NCI-H748 treated with DMSO at 0.1 percent for 48 hours (cell line): ENCODE measurements around the gene ATG2B.
"Not testable (repeated sequence)": the region's sequence is repeated elsewhere in the genome, so short reads cannot be mapped to it uniquely, and the experiment has no call there.

ENCODE experiments used
- DNase-seq: peaks from one replicate; lab custom pipeline; 2025; lab: John Stamatoyannopoulos, UW

The ATG2B gene

DNA sequence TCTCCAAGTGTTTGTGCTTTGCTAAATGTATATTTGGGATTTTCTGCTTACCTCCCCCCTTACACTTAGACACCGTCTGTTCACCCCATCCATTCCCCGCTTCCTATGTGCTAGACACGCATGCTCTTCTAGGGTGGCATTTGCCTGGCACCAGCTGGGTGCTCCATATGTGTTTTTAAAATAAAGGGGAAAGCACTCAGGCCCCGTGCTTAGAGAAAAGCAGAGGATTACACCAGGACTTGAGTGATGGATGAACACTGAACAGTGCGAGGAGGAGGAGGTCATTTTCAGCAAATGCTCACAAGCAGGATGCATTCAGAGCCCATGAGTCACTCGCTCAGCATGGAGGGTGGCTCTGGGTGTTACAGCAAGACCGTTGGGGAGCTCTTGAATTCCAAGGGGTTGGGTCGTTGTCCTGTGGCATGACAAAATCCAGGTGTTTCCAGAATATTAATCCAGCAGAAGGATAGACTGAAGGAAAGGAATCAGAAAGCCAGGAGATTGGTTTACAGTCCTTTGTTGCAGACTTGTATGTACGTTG lies 110.1 kb downstream of the ATG2B start:
- DNase-seq = no peak

DNA sequence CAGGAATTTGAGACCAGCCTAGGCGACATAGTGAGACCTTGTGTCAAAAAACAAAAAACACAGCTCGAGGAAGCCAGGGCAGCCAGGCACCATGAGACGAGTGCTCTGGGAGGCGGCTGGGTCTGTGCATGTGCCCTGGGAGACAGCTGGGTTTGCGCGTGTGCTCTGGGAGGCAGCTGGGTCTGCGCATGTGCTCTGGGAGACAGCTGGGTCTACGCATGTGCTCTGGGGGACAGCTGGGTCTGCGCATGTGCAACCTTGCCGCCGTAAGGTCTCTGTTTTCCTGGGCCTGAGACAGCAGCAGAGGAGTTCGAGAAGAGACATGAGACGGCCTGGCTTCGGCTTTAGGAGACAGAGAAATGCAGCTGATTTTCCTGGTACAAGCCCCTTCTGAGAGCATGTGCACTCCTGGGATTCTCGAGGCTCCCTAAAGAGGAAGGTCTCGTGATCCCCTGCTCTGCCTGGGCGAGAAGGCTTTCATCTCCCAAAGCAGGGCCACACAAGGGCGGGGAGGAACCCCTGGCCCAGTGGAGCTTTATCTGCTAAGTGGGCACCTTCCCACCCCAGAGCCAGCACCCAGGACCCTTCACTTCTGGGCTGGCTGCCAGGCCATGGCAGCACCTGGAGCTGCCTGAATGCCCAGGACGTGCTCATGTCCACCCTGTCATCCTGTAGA lies 110.7 kb downstream of the ATG2B start:
- no peak for DNase-seq

DNA sequence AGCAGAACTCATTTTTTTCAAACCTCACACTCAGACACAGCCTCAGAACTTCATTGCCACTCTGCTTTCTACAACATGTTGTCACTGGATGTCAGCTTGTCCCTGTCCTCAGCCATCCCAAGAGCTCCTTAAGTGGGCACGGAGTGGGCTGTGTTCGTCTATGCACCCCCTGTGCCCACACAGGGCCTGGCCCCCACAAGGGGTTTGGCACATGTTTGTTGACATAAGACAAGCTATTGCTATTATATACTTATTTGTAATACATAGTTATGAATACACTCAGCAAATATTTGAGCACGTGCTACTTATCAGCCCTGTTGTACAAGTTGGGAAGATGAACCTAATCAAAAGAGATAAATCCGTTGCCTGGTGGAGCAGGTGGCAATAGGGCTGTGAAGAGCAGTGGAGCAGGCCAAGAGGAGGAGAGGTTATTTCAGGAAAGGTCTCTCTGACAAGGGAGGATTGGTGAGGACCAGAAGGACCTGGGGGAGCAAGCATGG lies 111.4 kb downstream of the ATG2B start:
- no peak for DNase-seq

DNA sequence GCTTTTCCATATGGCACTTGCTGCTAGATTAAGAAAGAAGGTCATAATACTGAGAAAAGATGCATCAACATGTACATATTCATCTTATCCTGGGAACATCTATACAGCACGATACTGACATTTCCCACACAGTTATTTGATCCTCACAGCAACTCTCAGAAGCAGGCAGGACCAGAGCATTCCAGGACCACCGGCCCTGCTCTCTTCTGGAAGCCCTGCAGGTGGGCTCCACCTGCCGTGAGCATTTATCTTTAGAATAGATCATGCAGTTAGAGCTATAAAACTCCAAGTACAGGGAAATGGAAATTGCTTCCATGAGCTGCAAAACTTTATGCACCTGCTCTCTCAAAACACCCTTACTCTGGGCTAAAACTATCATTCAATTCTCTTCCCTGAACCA lies 112.7 kb downstream of the ATG2B start:
- DNase-seq = no peak

DNA sequence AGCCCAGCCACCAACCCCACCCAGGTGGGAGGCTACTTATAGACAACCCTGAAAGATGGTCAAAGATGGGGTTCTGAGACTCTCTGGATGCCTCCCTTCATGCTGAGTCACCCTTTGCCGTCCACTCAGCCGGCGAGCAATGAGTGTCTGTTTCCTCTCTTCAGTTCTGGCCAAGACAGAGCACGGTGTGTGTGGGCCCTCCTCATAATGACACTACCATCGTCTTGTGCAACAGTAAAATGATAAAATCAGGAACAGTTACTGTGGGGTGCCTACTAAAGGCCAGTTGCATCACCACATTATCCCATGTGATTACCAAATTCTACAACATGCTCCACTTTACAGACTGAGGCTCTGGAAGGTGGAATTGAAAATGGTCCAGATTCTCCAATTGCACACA lies 114.1 kb downstream of the ATG2B start:
- no peak for DNase-seq

DNA sequence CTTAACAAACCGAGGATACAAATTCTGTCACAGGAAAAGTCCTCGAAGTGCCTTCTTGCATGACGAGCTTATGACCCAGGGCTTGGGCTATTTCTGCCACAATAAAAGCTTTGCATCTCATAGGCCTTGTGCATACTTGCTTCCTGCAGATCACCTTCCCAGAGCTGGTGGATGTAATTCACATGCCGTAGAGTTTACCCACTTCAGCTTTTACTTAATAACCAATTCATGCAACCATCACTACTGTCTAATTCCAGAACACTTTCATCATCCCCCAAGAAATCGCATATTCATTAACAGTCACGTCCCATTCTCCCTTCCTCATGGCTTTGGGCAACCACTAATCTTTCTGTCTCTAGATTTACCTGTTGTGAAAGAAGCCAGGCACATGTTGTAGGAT lies 116.1 kb downstream of the ATG2B start:
- no peak for DNase-seq

DNA sequence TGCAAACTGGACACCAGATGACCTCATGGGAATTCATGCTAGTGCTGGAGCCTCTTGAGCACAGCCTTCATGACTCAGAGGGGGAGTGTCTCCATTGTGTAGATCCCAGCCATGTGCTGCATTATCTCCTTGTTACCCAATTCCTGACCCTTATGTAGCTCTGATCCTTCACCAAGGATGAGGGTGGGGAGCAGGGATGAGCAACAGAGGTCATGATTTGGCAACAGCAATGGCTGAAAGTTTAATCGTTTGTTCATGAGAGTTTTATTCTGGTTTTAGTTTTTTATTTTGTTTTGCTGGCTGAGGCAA lies 116.6 kb downstream of the ATG2B start:
- no peak for DNase-seq

- DNase-seq = no peak
Observed at GRCh38 chr14:96245710-96246538, 117.2 kb downstream of the ATG2B start.

GRCh38 chr14:96245074-96245473 lies 118.1 kb downstream of the ATG2B start:
- not testable (repeated sequence) for DNase-seq

DNA sequence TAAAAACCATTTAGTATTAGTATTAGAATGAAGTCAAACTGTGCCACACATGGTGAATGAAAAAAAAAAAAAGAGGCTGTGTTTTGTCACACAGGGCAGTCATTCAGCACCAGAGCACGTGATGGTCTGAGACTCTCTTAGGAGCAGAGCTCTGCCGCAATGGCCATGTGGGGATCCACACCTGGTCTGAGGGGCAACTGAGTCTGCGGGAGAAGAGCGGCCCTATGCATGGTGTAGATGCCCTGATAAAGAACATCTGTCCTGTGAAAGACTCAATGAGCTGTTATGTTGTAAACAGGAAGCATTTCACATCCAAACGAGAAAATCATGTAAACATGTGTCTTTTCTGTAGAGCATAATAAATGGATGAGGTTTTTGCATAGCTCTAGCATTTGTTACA lies 119.4 kb downstream of the ATG2B start:
- no peak for DNase-seq

DNA sequence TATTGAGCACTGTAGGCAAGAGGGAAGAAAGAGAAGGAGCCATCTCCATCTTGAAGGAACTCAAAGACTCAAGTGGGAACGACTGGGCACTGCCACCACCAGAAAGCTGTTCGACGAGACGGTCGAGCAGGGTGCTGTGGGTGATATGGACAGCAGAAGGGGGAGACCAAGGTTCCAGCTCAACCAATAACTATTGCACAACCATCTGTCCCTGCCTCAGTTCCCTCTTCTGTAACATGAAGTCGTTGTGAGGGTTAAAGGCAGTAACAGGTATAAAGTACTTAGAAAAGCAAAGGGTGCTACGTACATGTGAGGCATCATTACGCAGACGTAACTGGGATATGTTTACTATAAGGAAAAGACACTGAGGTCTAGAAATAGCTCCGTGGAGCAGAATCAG lies 121.0 kb downstream of the ATG2B start:
- DNase-seq = no peak

DNA sequence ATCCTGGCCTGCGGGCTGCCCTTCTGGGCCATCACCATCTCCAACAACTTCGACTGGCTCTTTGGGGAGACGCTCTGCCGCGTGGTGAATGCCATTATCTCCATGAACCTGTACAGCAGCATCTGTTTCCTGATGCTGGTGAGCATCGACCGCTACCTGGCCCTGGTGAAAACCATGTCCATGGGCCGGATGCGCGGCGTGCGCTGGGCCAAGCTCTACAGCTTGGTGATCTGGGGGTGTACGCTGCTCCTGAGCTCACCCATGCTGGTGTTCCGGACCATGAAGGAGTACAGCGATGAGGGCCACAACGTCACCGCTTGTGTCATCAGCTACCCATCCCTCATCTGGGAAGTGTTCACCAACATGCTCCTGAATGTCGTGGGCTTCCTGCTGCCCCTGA lies 122.5 kb downstream of the ATG2B start:
- no peak for DNase-seq

- no peak for DNase-seq
Observed at GRCh38 chr14:96239711-96240141, 123.4 kb downstream of the ATG2B start.

DNA sequence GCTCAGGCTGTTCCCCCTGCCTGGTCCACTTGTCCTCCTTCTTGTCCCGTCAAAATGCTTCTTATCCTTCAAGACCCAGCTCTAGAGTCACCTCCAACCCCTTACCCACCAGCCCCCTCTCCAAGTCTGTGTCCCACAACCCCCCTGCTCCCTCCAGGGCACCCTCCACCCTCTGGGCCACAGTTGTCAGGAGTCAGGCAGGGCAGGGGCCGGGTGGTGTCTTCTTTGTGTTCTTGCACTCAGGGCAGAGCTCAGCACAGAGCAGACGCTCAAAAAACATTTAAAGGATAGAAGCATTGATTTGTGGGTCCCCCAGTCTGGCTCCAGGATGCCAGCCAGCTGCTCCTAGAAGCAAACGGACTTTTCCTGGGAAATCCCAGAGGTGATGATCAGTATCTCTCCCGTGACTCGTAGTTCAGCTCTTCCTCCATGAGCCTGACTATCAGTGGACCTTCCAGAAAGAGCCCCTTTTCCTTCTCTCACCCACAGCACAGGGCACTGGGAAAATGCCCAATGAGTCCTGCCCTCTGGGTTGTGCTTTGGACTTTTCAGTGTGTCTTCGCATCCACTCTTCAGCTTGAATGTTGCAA lies 124.4 kb downstream of the ATG2B start:
- no peak for DNase-seq

GRCh38 chr14:96237641-96238040 lies 125.5 kb downstream of the ATG2B start:
- no peak for DNase-seq

GRCh38 chr14:96235426-96235825 lies 127.7 kb downstream of the ATG2B start:
- DNase-seq = no peak

DNA sequence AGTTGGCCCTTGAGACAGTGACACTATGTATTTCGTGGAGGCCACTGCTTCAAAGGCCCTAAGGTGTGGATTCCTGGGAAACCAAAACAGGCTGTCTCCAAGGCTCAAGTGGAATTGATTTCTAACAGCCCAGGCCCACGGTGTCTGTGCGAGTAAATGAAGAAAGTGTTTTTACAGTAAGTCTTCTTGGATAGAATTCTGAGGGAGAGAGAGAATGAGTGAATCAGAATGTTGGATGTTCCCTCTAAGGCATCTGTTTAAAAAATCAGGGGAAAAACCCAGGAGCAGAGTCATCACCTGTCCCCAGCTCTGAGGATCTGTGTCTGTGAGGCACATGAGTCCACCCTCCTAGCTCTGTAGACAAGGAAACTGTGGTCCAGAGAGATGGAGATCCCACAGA lies 129.5 kb downstream of the ATG2B start:
- DNase-seq = no peak

DNA sequence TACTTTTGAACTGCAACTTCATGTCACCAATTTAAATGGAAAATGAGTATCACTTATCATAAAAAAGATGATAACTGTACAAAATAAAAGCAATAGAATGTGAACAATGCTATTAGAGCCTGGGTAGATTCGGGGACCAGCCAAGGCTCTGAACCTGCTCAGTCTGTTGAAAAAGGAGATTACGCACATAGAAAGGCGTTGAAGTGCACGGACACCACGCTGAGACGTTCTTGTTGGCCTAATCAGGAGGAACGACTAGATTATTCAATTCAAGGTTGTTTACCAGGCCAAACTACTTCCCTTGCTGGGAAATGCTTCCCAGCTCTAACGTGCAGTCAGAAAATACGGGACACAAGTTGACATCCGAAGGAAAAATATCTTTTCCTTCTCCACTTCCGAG lies 130.6 kb downstream of the ATG2B start:
- DNase-seq = no peak

- DNase-seq = no peak
Observed at GRCh38 chr14:96231526-96232130, 131.5 kb downstream of the ATG2B start.

DNA sequence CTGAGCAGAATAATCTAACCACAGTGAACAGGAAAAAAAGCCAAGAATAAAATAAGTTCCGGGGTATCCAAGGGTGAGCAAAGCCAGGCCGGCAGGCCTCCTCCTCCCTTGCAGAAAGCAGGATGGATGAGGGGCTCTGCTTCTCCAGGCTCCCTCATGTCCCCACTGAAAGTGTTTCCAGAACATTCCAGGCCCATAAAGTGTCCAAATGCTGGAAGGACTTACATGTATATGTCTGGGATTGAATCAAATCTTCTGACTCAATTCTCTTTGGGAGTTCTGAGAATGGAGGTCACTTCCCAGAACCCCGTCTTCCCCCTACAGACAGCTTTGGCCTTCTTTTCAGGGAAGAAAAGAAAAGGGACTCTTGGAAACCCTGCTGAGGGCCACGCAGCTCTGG lies 132.1 kb downstream of the ATG2B start:
- no peak for DNase-seq

GRCh38 chr14:96229315-96229714 lies 133.8 kb downstream of the ATG2B start:
- no peak for DNase-seq
